GM12865 (cell line): Measurements from ENCODE around the gene SEC16A.
A peak's percentile ranks its signal among the peaks of the same experiment; 100 is the strongest.

ENCODE experiments used
- DNase-seq: peaks from one replicate; pipeline ENCODE4 v3.0.0; 2010; ENCODE audit warnings: low read depth
- H3K4me3 ChIP-seq: 2 replicates; pipeline ENCODE4 v1.5.1; 2011; ENCODE audit warnings: mild to moderate bottlenecking, low read depth, low read length, control low read depth
- CTCF ChIP-seq: IDR thresholded peaks from 2 replicates; pipeline ENCODE4 v1.5.1; 2011; ENCODE audit warnings: low read length, control low read depth, low read depth, inconsistent platforms; ENCODE audit not compliant: insufficient read depth; ENCODE audit errors: missing control alignments

Gene SEC16A

GRCh38 chr9:136421791-136422190, 61.0 kb downstream of the SEC16A start:
- no peak for DNase-seq
- TF ChIP-seq CTCF, result no peak
- no peak overlapping the region for H3K4me3 ChIP-seq

GRCh38 chr9:136419092-136419420, 63.8 kb downstream of the SEC16A start:
- no peak overlapping the region for H3K4me3 ChIP-seq
- no peak for DNase-seq
- TF ChIP-seq CTCF, result no peak

GRCh38 chr9:136418182-136419091, 64.4 kb downstream of the SEC16A start:
- no peak for TF ChIP-seq CTCF
- DNase-seq, result no peak
- H3K4me3 ChIP-seq, result no peak overlapping the region

- TF ChIP-seq CTCF, result no peak
Observed at GRCh38 chr9:136416914-136417313, 65.9 kb downstream of the SEC16A start.

GRCh38 chr9:136416427-136416826, 66.4 kb downstream of the SEC16A start:
- no peak overlapping the region for H3K4me3 ChIP-seq
- DNase-seq, result no peak
- TF ChIP-seq CTCF, result no peak

More at GRCh38 chr9:136416914-136417313, 65.9 kb downstream of the SEC16A start:
- no peak overlapping the region for H3K4me3 ChIP-seq
- DNase-seq, result no peak

GRCh38 chr9:136412962-136413361, 69.9 kb downstream of the SEC16A start:
- no peak for DNase-seq
- TF ChIP-seq CTCF, result no peak
- H3K4me3 ChIP-seq, result no peak overlapping the region

GRCh38 chr9:136411378-136411777, 71.5 kb downstream of the SEC16A start:
- no peak for TF ChIP-seq CTCF
- H3K4me3 ChIP-seq, result peak overlapping the region; percentile 72
- DNase-seq, result no peak
